ENCODE results near the gene INMT.

INMT gene

GRCh38 chr7:30730097-30730496 lies 21.8 kb upstream of the INMT start:
- DNase-seq (ENCODE audit: insufficient read length): no peak
- no peak for FAIRE-seq
- TF ChIP-seq POLR2A (IDR thresholded peaks at IDR 0.05; ENCODE audit: low read depth, low read length): no peak
- TF ChIP-seq TAF1 (IDR thresholded peaks at IDR 0.05; ENCODE audit: borderline replicate concordance, low read depth, low read length): no peak
- no peak for TF ChIP-seq POLR2AphosphoS5 (IDR thresholded peaks at IDR 0.05; ENCODE audit: low read depth, low read length)

GRCh38 chr7:30730996-30731395 lies 20.9 kb upstream of the INMT start:
- no peak for DNase-seq (ENCODE audit: insufficient read length)
- TF ChIP-seq TAF1 (IDR thresholded peaks at IDR 0.05; ENCODE audit: borderline replicate concordance, low read depth, low read length): no peak
- no peak for TF ChIP-seq POLR2AphosphoS5 (IDR thresholded peaks at IDR 0.05; ENCODE audit: low read depth, low read length)
- no peak for TF ChIP-seq POLR2A (IDR thresholded peaks at IDR 0.05; ENCODE audit: low read depth, low read length)
- no peak for FAIRE-seq

GRCh38 chr7:30731581-30731980 lies 20.4 kb upstream of the INMT start:
- DNase-seq (ENCODE audit: insufficient read length) (no peak), FAIRE-seq (no peak)
- TF ChIP-seq POLR2A (IDR thresholded peaks at IDR 0.05; ENCODE audit: low read depth, low read length) (no peak), POLR2AphosphoS5 (IDR thresholded peaks at IDR 0.05; ENCODE audit: low read depth, low read length) (no peak), TAF1 (IDR thresholded peaks at IDR 0.05; ENCODE audit: borderline replicate concordance, low read depth, low read length) (no peak)

- TF ChIP-seq TAF1 (IDR thresholded peaks at IDR 0.05; ENCODE audit: borderline replicate concordance, low read depth, low read length) (no peak), POLR2A (IDR thresholded peaks at IDR 0.05; ENCODE audit: low read depth, low read length) (no peak), POLR2AphosphoS5 (IDR thresholded peaks at IDR 0.05; ENCODE audit: low read depth, low read length) (no peak)
- FAIRE-seq (no peak), DNase-seq (ENCODE audit: insufficient read length) (no peak)
These were observed 19.3 kb upstream of the INMT start for GRCh38 chr7:30732606-30733005.

- TF ChIP-seq TAF1 (IDR thresholded peaks at IDR 0.05; ENCODE audit: borderline replicate concordance, low read depth, low read length) (no peak), POLR2A (IDR thresholded peaks at IDR 0.05; ENCODE audit: low read depth, low read length) (no peak), POLR2AphosphoS5 (IDR thresholded peaks at IDR 0.05; ENCODE audit: low read depth, low read length) (no peak)
- FAIRE-seq: no peak
These were observed 18.7 kb upstream of the INMT start for GRCh38 chr7:30733216-30733615.

GRCh38 chr7:30733691-30734090 lies 18.2 kb upstream of the INMT start:
- DNase-seq (ENCODE audit: insufficient read length) (no peak), FAIRE-seq (no peak)
- TF ChIP-seq POLR2A (IDR thresholded peaks at IDR 0.05; ENCODE audit: low read depth, low read length): no peak
- TF ChIP-seq POLR2AphosphoS5 (IDR thresholded peaks at IDR 0.05; ENCODE audit: low read depth, low read length): no peak
- no peak for TF ChIP-seq TAF1 (IDR thresholded peaks at IDR 0.05; ENCODE audit: borderline replicate concordance, low read depth, low read length)

More at GRCh38 chr7:30733216-30733615, 18.7 kb upstream of the INMT start:
- DNase-seq (ENCODE audit: insufficient read length): no peak

- TF ChIP-seq TAF1 (IDR thresholded peaks at IDR 0.05; ENCODE audit: borderline replicate concordance, low read depth, low read length) (no peak), POLR2A (IDR thresholded peaks at IDR 0.05; ENCODE audit: low read depth, low read length) (no peak), POLR2AphosphoS5 (IDR thresholded peaks at IDR 0.05; ENCODE audit: low read depth, low read length) (no peak)
- FAIRE-seq: no peak
- no peak for DNase-seq (ENCODE audit: insufficient read length)
These were observed 17.4 kb upstream of the INMT start for GRCh38 chr7:30734497-30734896.

GRCh38 chr7:30735631-30736030 lies 16.3 kb upstream of the INMT start:
- TF ChIP-seq POLR2AphosphoS5 (IDR thresholded peaks at IDR 0.05; ENCODE audit: low read depth, low read length) (no peak), TAF1 (IDR thresholded peaks at IDR 0.05; ENCODE audit: borderline replicate concordance, low read depth, low read length) (no peak), POLR2A (IDR thresholded peaks at IDR 0.05; ENCODE audit: low read depth, low read length) (no peak)
- FAIRE-seq (no peak), DNase-seq (ENCODE audit: insufficient read length) (no peak)

- no peak for FAIRE-seq
- TF ChIP-seq POLR2AphosphoS5 (IDR thresholded peaks at IDR 0.05; ENCODE audit: low read depth, low read length) (no peak), POLR2A (IDR thresholded peaks at IDR 0.05; ENCODE audit: low read depth, low read length) (no peak)
- DNase-seq (ENCODE audit: insufficient read length): no peak
These were observed 15.6 kb upstream of the INMT start for GRCh38 chr7:30736291-30736690.

GRCh38 chr7:30738026-30738915 lies 13.7 kb upstream of the INMT start:
- FAIRE-seq (no peak), DNase-seq (ENCODE audit: insufficient read length) (no peak)
- TF ChIP-seq POLR2AphosphoS5 (IDR thresholded peaks at IDR 0.05; ENCODE audit: low read depth, low read length): no peak

- FAIRE-seq (no peak), DNase-seq (ENCODE audit: insufficient read length) (no peak)
- TF ChIP-seq TAF1 (IDR thresholded peaks at IDR 0.05; ENCODE audit: borderline replicate concordance, low read depth, low read length): no peak
- TF ChIP-seq POLR2A (IDR thresholded peaks at IDR 0.05; ENCODE audit: low read depth, low read length): no peak
- no peak for TF ChIP-seq POLR2AphosphoS5 (IDR thresholded peaks at IDR 0.05; ENCODE audit: low read depth, low read length)
These were observed 12.2 kb upstream of the INMT start for GRCh38 chr7:30739691-30740090.

GRCh38 chr7:30740417-30741181 lies 11.3 kb upstream of the INMT start:
- peak; percentile 95 for FAIRE-seq
- DNase-seq (ENCODE audit: insufficient read length): peak; percentile 85
- TF ChIP-seq POLR2AphosphoS5 (IDR thresholded peaks at IDR 0.05; ENCODE audit: low read depth, low read length) (no peak), TAF1 (IDR thresholded peaks at IDR 0.05; ENCODE audit: borderline replicate concordance, low read depth, low read length) (no peak), POLR2A (IDR thresholded peaks at IDR 0.05; ENCODE audit: low read depth, low read length) (no peak)
